Measurements from ENCODE around the gene GPRC5C. TPM values are rescaled to one million over a fixed set of nuclear protein-coding genes. Genes with fewer than 3 reads are reported as not detected.

The GPRC5C gene
- total and polyA plus RNA-seq, 2 of the 13 experiments (the other 11 are each of a cell fraction or from before 2014, with no cell fraction given) = 85.6 to 300 TPM

DNA sequence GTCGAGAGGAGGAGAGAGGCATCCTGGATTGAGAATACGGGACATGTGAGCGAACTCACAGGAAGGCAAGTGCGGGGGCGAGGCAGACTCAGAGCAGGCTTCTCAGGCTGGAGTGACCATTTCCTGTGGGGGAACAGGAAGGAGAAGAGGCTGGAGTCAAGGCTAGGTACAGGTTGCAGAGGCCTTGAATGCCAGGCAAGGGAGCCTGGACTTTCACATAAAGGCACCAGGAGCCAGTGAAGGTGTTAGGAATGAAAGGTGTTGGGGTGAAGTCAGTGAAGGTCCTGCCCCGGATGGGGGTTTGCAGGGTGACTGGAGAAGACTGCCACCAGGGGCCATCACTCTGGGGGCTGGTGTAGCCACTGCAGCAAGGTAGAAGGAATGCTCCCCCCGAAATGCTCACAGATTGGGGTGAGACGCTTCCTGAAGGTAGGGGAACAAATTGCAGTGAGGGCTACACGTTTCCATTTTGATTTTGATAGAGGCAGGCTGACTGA is 5.3 kb upstream of the GPRC5C start (continued):
- TF ChIP-seq ZNF883 (CRISPR knock-in tag; IDR thresholded peaks at IDR 0.05; ENCODE audit: not compliant biosample characterization) = no peak
- TF ChIP-seq KMT2A (CRISPR knock-in tag; IDR thresholded peaks at IDR 0.05) = no peak
- TF ChIP-seq ZNF556 (CRISPR knock-in tag; IDR thresholded peaks at IDR 0.05; ENCODE audit: borderline replicate concordance) = no peak
- TF ChIP-seq, protein P1, sequence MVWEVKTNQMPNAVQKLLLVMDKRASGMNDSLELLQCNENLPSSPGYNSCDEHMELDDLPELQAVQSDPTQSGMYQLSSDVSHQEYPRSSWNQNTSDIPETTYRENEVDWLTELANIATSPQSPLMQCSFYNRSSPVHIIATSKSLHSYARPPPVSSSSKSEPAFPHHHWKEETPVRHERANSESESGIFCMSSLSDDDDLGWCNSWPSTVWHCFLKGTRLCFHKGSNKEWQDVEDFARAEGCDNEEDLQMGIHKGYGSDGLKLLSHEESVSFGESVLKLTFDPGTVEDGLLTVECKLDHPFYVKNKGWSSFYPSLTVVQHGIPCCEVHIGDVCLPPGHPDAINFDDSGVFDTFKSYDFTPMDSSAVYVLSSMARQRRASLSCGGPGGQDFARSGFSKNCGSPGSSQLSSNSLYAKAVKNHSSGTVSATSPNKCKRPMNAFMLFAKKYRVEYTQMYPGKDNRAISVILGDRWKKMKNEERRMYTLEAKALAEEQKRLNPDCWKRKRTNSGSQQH (CRISPR knock-in tag; IDR thresholded peaks at IDR 0.05; ENCODE audit: low read depth) = no peak
- no peak for TF ChIP-seq ZNF335 (CRISPR knock-in tag; IDR thresholded peaks at IDR 0.05)
- TF ChIP-seq CBX1 (IDR thresholded peaks at IDR 0.05; ENCODE audit: low read depth) = no peak
- no peak for TF ChIP-seq NFE2L2 (IDR thresholded peaks at IDR 0.05; ENCODE audit: low read length)
- peak; percentile 95 for TF ChIP-seq ZNF572 (CRISPR knock-in tag; IDR thresholded peaks at IDR 0.05)
- TF ChIP-seq HOXA5 (CRISPR knock-in tag; IDR thresholded peaks at IDR 0.05) = 0 out of 2 replicates have a peak, but pooled peaks have one; percentile 15
- TF ChIP-seq GABPA (IDR thresholded peaks at IDR 0.05; ENCODE audit: low read depth, low read length) = peak; percentile 25; the same call in 1 of the 2 replicates
- TF ChIP-seq GABPA (CRISPR knock-in tag; IDR thresholded peaks at IDR 0.05; ENCODE audit: low read depth) = peak; percentile 53; the same call in 1 of the 2 replicates
- TF ChIP-seq RELA (CRISPR knock-in tag; IDR thresholded peaks at IDR 0.05) = no peak
- no peak for TF ChIP-seq NFRKB (IDR thresholded peaks at IDR 0.05)
- 0 out of 2 replicates have a peak, but pooled peaks have one; percentile 16 for TF ChIP-seq SP4 (CRISPR knock-in tag; IDR thresholded peaks at IDR 0.05)
- no peak for TF ChIP-seq ZBTB8A (CRISPR knock-in tag; IDR thresholded peaks at IDR 0.05; ENCODE audit: borderline replicate concordance, low read depth)
- TF ChIP-seq, protein P2, sequence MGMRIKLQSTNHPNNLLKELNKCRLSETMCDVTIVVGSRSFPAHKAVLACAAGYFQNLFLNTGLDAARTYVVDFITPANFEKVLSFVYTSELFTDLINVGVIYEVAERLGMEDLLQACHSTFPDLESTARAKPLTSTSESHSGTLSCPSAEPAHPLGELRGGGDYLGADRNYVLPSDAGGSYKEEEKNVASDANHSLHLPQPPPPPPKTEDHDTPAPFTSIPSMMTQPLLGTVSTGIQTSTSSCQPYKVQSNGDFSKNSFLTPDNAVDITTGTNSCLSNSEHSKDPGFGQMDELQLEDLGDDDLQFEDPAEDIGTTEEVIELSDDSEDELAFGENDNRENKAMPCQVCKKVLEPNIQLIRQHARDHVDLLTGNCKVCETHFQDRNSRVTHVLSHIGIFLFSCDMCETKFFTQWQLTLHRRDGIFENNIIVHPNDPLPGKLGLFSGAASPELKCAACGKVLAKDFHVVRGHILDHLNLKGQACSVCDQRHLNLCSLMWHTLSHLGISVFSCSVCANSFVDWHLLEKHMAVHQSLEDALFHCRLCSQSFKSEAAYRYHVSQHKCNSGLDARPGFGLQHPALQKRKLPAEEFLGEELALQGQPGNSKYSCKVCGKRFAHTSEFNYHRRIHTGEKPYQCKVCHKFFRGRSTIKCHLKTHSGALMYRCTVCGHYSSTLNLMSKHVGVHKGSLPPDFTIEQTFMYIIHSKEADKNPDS (CRISPR knock-in tag; IDR thresholded peaks at IDR 0.05) = no peak
- TF ChIP-seq, protein P3, sequence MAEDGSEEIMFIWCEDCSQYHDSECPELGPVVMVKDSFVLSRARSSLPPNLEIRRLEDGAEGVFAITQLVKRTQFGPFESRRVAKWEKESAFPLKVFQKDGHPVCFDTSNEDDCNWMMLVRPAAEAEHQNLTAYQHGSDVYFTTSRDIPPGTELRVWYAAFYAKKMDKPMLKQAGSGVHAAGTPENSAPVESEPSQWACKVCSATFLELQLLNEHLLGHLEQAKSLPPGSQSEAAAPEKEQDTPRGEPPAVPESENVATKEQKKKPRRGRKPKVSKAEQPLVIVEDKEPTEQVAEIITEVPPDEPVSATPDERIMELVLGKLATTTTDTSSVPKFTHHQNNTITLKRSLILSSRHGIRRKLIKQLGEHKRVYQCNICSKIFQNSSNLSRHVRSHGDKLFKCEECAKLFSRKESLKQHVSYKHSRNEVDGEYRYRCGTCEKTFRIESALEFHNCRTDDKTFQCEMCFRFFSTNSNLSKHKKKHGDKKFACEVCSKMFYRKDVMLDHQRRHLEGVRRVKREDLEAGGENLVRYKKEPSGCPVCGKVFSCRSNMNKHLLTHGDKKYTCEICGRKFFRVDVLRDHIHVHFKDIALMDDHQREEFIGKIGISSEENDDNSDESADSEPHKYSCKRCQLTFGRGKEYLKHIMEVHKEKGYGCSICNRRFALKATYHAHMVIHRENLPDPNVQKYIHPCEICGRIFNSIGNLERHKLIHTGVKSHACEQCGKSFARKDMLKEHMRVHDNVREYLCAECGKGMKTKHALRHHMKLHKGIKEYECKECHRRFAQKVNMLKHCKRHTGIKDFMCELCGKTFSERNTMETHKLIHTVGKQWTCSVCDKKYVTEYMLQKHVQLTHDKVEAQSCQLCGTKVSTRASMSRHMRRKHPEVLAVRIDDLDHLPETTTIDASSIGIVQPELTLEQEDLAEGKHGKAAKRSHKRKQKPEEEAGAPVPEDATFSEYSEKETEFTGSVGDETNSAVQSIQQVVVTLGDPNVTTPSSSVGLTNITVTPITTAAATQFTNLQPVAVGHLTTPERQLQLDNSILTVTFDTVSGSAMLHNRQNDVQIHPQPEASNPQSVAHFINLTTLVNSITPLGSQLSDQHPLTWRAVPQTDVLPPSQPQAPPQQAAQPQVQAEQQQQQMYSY (CRISPR knock-in tag; IDR thresholded peaks at IDR 0.05) = no peak
- TF ChIP-seq ZSCAN12 (CRISPR knock-in tag; IDR thresholded peaks at IDR 0.05) = no peak
- TF ChIP-seq ZNF225 (CRISPR knock-in tag; IDR thresholded peaks at IDR 0.05) = 0 out of 2 replicates have a peak, but pooled peaks have one; percentile 11
- TF ChIP-seq ZNF350 (CRISPR knock-in tag; IDR thresholded peaks at IDR 0.05; ENCODE audit: borderline replicate concordance, low read depth) = no peak
- TF ChIP-seq, protein P4, sequence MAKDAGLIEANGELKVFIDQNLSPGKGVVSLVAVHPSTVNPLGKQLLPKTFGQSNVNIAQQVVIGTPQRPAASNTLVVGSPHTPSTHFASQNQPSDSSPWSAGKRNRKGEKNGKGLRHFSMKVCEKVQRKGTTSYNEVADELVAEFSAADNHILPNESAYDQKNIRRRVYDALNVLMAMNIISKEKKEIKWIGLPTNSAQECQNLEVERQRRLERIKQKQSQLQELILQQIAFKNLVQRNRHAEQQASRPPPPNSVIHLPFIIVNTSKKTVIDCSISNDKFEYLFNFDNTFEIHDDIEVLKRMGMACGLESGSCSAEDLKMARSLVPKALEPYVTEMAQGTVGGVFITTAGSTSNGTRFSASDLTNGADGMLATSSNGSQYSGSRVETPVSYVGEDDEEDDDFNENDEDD (CRISPR knock-in tag; IDR thresholded peaks at IDR 0.05; ENCODE audit: borderline replicate concordance) = no peak
- TF ChIP-seq ZNF44 (CRISPR knock-in tag; IDR thresholded peaks at IDR 0.05) = no peak

Measured in HepG2 (cell line).